Measurements from ENCODE around the gene PTK7. TPM values are rescaled to one million over a fixed set of nuclear protein-coding genes. Genes with fewer than 3 reads are reported as not detected.

PTK7 gene
- total RNA-seq, 4 donors from 2014 or later = 4.4 to 22.3 (median 18.3) TPM

DNA sequence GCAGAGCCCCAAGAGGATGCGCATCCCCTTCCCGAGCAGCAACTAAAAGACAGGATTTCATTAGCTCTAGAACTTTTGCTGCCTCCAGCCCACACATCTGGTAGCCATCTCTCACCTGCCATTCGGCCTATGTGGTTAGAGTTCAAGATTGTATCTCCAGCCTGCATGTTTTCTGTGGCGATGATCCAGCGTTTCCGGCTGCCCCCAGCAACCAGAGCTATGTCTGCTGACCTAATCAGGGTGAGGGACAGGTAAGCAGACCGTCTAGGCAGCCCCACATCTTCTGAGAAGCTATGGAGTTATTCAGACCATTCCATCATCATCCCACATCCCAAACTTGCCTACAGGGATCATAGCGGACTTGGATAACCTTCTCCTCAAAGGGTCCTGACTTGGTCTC is 20.1 kb upstream of the PTK7 start:
- Histone ChIP-seq H3K36me3 (peaks cover 0 to 30% (median 0%) of the 10 kb centered on the region in 3 donors), H3K27me3 (no peaks in the 10 kb centered on the region), H3K9me3 (no peaks in the 10 kb centered on the region), H3K4me3 (no peak overlapping the region), H3K27ac (no peak overlapping the region), H3K4me1 (peaks cover 0 to 30% (median 10%) of the 10 kb centered on the region in 4 donors)
- TF ChIP-seq POLR2A (IDR thresholded peaks at IDR 0.05) = no peak
- TF ChIP-seq, protein P1, sequence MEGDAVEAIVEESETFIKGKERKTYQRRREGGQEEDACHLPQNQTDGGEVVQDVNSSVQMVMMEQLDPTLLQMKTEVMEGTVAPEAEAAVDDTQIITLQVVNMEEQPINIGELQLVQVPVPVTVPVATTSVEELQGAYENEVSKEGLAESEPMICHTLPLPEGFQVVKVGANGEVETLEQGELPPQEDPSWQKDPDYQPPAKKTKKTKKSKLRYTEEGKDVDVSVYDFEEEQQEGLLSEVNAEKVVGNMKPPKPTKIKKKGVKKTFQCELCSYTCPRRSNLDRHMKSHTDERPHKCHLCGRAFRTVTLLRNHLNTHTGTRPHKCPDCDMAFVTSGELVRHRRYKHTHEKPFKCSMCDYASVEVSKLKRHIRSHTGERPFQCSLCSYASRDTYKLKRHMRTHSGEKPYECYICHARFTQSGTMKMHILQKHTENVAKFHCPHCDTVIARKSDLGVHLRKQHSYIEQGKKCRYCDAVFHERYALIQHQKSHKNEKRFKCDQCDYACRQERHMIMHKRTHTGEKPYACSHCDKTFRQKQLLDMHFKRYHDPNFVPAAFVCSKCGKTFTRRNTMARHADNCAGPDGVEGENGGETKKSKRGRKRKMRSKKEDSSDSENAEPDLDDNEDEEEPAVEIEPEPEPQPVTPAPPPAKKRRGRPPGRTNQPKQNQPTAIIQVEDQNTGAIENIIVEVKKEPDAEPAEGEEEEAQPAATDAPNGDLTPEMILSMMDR (IDR thresholded peaks at IDR 0.05) = no peak
- no peak for DNase-seq

DNA sequence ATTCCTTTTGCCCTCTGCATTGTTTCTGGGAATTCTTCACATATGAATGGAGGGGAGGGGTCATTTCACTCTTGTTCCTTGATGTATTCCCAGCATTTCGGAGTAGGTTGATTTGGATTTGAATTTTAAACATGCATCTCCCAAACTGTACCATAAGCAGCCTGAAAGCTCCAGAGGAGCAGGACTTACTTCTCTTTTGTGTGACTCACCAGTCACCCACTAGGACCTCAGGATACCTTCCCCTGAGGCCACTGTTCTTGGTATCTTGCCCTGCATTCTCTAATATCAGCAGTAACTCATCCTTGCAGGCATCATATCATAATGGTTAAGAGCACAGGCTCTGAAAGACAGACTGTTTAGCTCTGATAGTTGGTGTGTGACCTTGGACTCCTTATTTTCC is 17.6 kb upstream of the PTK7 start:
- Histone ChIP-seq H3K36me3 (peaks cover 0 to 39% (median 0%) of the 10 kb centered on the region in 3 donors), H3K27ac (peak overlapping the region; percentile 88 to 98 (median 90)), H3K4me3 (peak overlapping the region; percentile 49 to 98 (median 69)), H3K4me1 (peaks cover 0 to 35% (median 8%) of the 10 kb centered on the region in 4 donors), H3K27me3 (no peaks in the 10 kb centered on the region), H3K9me3 (no peaks in the 10 kb centered on the region)
- TF ChIP-seq POLR2A (IDR thresholded peaks at IDR 0.05) = no peak
- no peak for DNase-seq

DNA sequence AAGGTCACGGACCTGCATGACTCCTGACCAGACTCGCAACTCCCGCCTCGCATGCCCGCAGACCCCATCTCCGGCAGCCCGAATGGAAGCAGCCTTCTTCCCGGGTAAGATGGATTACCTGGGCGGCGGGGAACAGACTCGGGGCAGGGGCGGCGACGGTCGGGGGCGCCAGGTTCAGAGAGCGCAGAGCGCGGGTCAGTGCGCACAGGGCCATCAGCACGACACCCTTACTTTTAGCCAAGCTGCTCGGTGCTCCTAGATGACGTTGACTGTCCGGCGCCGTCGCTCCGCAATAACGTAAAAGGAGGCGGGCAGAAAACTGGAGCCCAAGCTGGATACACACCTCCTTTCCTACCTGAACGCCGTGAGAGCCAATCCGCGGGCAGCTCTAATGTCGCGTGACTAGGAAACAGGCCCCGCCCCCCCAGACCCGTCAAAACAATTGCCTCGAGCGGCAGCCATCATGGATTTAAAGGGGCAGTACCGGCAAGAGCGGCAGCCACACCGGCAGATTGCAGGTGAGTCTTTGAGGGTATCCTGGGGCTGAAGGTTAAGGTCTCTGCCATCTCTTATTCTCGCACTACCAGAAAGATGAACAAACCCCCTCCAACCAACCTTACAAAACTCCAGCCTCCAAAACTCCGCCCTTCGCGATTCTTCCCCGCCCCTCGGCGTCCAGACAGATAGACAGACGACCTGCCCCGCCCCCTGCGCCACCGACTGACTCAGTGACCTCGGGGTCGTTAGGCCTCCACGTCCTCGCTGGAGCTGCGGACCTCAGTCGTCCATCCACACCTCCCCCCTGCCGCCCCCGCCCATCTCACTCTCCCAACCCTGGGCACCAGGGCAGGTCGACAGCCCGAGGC is 16.7 kb upstream of the PTK7 start, which contains the start of the genes KLC4 and MRPL2:
Gene KLC4, plus strand, starts transcription at position 464 of the 866 bp plus-strand sequence. CDS start 1,705 bp downstream, outside the sequence.
Gene MRPL2, minus strand, starts transcription at position 267 of the 866 bp plus-strand sequence. Its CDS starts 53 bp downstream, at position 214.
- DNase-seq = peak; percentile 98 to 99 (median 99)
- Histone ChIP-seq H3K4me1 (peaks cover 0 to 35% (median 8%) of the 10 kb centered on the region in 4 donors), H3K4me3 (peak within 1 kb of the TSS; percentile 49 to 98 (median 69)), H3K27me3 (no peaks in the 10 kb centered on the region), H3K9me3 (no peaks in the 10 kb centered on the region), H3K27ac (peak within 1 kb of the TSS; percentile 88 to 98 (median 90)), H3K36me3 (peaks cover 0 to 47% (median 2%) of the 10 kb centered on the region in 3 donors)
- peak; percentile 82 to 85 for TF ChIP-seq POLR2A (IDR thresholded peaks at IDR 0.05)
- TF ChIP-seq, protein P1 (IDR thresholded peaks at IDR 0.05) = no peak

DNA sequence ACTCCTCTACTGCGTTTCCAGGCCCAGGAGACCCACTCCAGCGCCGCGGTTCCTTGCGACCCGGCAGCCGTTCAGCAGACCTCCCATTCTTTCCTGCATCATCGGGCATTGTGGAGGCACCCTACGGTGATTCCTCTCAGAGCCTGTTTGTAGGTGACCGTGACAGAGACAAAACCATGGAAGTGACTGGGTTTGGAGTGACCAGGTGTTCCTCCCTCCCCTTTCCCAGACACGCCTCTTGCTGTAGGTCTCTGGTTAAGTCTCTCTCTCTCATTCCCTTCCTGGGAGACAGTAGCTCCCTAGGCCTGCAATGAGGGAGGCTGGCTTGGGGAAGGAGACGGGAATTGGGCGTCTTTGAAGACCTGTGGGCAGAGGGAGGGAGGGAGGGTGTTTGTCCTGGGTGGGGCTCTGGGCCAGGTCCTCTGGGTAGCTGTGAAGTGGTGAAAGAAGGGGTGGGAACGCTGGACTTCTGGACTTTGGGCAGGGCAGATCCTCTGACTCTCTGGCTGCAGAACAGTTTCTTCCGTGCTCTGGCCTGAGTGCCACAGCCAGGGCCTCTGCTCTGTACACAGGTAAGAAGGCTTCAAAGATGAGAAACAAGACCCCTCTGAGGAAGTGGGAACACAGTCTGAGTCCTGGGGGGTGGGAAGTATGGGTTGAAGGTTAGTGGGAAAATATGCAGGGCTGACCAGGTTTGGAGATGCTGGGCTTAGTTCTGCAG is 15.9 kb upstream of the PTK7 start:
- Histone ChIP-seq H3K27me3 (no peaks in the 10 kb centered on the region), H3K4me3 (peak overlapping the region; percentile 49 to 98 (median 69)), H3K4me1 (peaks cover 0 to 35% (median 8%) of the 10 kb centered on the region in 4 donors), H3K27ac (peak overlapping the region; percentile 88 to 98 (median 90)), H3K36me3 (peaks cover 0 to 51% (median 2%) of the 10 kb centered on the region in 3 donors), H3K9me3 (no peaks in the 10 kb centered on the region)
- peak in 2 of 3 donors; percentile 89 to 93 for DNase-seq
- TF ChIP-seq, protein P1 (IDR thresholded peaks at IDR 0.05) = no peak
- TF ChIP-seq POLR2A (IDR thresholded peaks at IDR 0.05) = peak; percentile 74 to 92

DNA sequence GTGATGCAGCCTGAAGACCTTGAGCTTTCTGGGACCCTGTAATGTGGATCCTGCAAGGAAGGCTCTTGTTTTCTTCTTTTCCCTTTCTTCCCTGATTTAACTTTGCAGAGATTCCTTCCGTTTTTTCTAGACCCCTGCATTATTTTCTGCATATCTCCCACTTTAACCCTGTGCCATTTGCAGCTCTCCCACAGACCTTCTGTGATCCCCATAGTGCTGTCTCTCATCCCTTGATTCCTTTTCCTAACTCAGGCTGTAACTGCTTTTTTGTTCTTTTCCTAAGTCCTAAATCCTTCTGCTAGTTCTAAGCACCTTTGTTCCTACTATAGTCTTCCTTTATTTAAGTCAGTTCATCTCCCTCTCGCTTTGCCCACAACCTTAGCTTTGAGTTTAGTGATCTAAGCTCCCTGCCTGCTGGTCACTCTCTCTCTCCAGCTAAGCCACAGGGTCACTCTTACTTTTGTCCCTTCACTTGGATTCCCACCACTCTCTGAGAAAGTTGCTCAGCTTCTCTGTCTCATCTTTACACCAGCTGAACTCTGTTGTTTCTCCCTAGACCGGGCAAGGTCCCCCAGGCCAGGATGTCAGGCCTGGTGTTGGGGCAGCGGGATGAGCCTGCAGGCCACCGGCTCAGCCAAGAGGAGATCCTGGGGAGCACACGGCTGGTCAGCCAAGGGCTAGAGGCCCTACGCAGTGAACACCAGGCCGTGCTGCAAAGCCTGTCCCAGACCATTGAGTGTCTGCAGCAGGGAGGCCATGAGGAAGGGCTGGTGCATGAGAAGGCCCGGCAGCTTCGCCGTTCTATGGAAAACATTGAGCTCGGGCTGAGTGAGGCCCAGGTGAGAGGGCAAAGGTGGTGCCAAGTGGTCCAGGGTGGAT is 15.1 kb upstream of the PTK7 start:
- Histone ChIP-seq H3K27ac (peak overlapping the region; percentile 42 to 98 (median 88)), H3K36me3 (peaks cover 0 to 51% (median 2%) of the 10 kb centered on the region in 3 donors), H3K9me3 (no peaks in the 10 kb centered on the region), H3K4me3 (peak overlapping the region in 3 of 4 donors; percentile 49 to 98 (median 81)), H3K27me3 (no peaks in the 10 kb centered on the region), H3K4me1 (peaks cover 0 to 35% (median 8%) of the 10 kb centered on the region in 4 donors)
- DNase-seq = no peak
- TF ChIP-seq, protein P1 (IDR thresholded peaks at IDR 0.05) = no peak
- no peak for TF ChIP-seq POLR2A (IDR thresholded peaks at IDR 0.05)

Data from Peyer's patch (tissue), 4 donors.